A549 (cell line): Measurements from ENCODE around the gene ZFPM1.

Experiments
- BHLHE40 ChIP-seq: IDR thresholded peaks from 2 replicates; pipeline ENCODE4 v1.6.1; 2012; ENCODE audit warnings: low read depth, low read length, inconsistent platforms
- JUNB ChIP-seq: fragments of >200 bp; sonication (Bioruptor Twin); formaldehyde crosslinking; IDR thresholded peaks from 2 replicates; pipeline ENCODE4 v1.6.1; 2016
- KDM5A ChIP-seq: fragments of 200-600 bp; sonication (generic); IDR thresholded peaks from 2 replicates; pipeline ENCODE4 v1.6.1; 2016; ENCODE audit warnings: antibody characterized with exemption, mild to moderate bottlenecking
- MAFK ChIP-seq: fragments of 450-650 bp; IDR thresholded peaks from 2 replicates; pipeline ENCODE4 v1.6.1; 2014; ENCODE audit not compliant: partially characterized antibody
- MYC ChIP-seq: IDR thresholded peaks from 2 replicates; pipeline ENCODE4 v1.6.1; 2012; ENCODE audit warnings: mild to moderate bottlenecking, inconsistent platforms, low read length, improper control_type of control experiment, borderline replicate concordance
- RARB ChIP-seq: fragments of 250-450 bp; sonication (Bioruptor Pico); IDR thresholded peaks from 2 replicates; pipeline ENCODE4 v1.8.0; 2021; ENCODE audit warnings: mild to moderate bottlenecking, moderate library complexity
- RFX5 ChIP-seq: fragments of 450-650 bp; IDR thresholded peaks from 2 replicates; pipeline ENCODE4 v1.7.1; 2014; ENCODE audit warnings: antibody characterized with exemption, mild to moderate bottlenecking, moderate library complexity
- SREBF2 ChIP-seq: fragments of 450-650 bp; IDR thresholded peaks from 2 replicates; pipeline ENCODE4 v1.6.1; 2014; ENCODE audit warnings: mild to moderate bottlenecking, moderate library complexity
- ZFP36 ChIP-seq: fragments of 450-650 bp; IDR thresholded peaks from 2 replicates; pipeline ENCODE4 v1.6.1; 2014; ENCODE audit warnings: borderline replicate concordance; ENCODE audit not compliant: partially characterized antibody
- TF ChIP-seq, protein P1 (sequence below): fragments of >200 bp; sonication (Bioruptor Twin); formaldehyde crosslinking; IDR thresholded peaks from 3 replicates; pipeline ENCODE4 v1.5.1; 2016
- TF ChIP-seq, protein P2 (sequence below): fragments of 250-450 bp; sonication (Bioruptor Pico); IDR thresholded peaks from 2 replicates; pipeline ENCODE4 v1.5.0; 2021; ENCODE audit warnings: mild to moderate bottlenecking, moderate library complexity, borderline replicate concordance

DNA sequence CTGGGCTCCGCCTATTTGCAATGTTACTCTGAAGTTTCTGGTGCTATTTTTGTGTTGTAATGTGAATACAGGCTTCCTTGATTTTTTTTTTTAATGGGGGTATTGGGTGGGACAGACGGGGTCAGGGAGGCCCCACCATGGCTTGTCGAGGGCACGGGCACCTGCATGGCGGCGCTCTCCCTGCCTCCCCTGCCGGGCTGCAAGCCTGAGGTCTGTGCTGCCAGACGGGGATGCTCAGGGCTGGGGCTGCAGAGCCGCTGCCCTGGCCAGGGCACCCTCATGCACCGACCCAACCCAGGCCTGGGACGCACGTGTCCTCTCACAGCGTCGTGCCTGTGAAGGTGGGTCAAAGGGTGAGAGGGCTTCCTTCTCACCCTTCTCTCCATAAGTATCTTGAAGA lies 13.0 kb upstream of the ZFPM1 start:
- TF ChIP-seq, protein P1, sequence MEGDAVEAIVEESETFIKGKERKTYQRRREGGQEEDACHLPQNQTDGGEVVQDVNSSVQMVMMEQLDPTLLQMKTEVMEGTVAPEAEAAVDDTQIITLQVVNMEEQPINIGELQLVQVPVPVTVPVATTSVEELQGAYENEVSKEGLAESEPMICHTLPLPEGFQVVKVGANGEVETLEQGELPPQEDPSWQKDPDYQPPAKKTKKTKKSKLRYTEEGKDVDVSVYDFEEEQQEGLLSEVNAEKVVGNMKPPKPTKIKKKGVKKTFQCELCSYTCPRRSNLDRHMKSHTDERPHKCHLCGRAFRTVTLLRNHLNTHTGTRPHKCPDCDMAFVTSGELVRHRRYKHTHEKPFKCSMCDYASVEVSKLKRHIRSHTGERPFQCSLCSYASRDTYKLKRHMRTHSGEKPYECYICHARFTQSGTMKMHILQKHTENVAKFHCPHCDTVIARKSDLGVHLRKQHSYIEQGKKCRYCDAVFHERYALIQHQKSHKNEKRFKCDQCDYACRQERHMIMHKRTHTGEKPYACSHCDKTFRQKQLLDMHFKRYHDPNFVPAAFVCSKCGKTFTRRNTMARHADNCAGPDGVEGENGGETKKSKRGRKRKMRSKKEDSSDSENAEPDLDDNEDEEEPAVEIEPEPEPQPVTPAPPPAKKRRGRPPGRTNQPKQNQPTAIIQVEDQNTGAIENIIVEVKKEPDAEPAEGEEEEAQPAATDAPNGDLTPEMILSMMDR = no peak
- TF ChIP-seq KDM5A (no peak), RFX5 (no peak), JUNB (no peak), MYC (no peak), MAFK (no peak), ZFP36 (no peak), BHLHE40 (no peak), RARB (CRISPR knock-in tag) (no peak), SREBF2 (no peak)
- TF ChIP-seq, protein P2, sequence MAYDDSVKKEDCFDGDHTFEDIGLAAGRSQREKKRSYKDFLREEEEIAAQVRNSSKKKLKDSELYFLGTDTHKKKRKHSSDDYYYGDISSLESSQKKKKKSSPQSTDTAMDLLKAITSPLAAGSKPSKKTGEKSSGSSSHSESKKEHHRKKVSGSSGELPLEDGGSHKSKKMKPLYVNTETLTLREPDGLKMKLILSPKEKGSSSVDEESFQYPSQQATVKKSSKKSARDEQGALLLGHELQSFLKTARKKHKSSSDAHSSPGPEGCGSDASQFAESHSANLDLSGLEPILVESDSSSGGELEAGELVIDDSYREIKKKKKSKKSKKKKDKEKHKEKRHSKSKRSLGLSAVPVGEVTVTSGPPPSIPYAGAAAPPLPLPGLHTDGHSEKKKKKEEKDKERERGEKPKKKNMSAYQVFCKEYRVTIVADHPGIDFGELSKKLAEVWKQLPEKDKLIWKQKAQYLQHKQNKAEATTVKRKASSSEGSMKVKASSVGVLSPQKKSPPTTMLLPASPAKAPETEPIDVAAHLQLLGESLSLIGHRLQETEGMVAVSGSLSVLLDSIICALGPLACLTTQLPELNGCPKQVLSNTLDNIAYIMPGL = no peak
